ENCODE measurements around the gene PADI3. TPM values are rescaled to one million over a fixed set of nuclear protein-coding genes. Genes with fewer than 3 reads are reported as not detected.

The PADI3 gene
- total and polyA plus RNA-seq, 2 of the 13 experiments (the other 11 are each of a cell fraction or from before 2014, with no cell fraction given): not detected

- ATAC-seq: no peak
- peaks cover 4 to 34% of the 10 kb centered on the region in 2 experiments; a peak in 3 of 5 replicates for H3K27me3 ChIP-seq (ENCODE audit: control insufficient read depth in 1 of 2, insufficient read depth in 2 of 2, low read length in 2 of 2)
- H3K79me2 ChIP-seq (ENCODE audit: insufficient read depth, low read length): no peaks in the 10 kb centered on the region
- H3K27ac ChIP-seq (ENCODE audit: extremely low read length, insufficient read depth, low read length): no peak overlapping the region
- POLR2A ChIA-PET: no interaction called here
- no peak for TF ChIP-seq RBAK (CRISPR knock-in tag; IDR thresholded peaks at IDR 0.05)
- TF ChIP-seq GMEB2 (CRISPR knock-in tag; IDR thresholded peaks at IDR 0.05; ENCODE audit: low read depth): no peak
- no peak for TF ChIP-seq ZNF766 (CRISPR knock-in tag; IDR thresholded peaks at IDR 0.05; ENCODE audit: borderline replicate concordance)
- CTCF ChIA-PET (ENCODE audit: low intra/inter-chr PET ratio, low total read pairs): no interaction called here
- H3K9me3 ChIP-seq (ENCODE audit: low read length): no peaks in the 10 kb centered on the region
- H3K9ac ChIP-seq (ENCODE audit: insufficient read depth, low read depth, low read length): no peak overlapping the region
- DNase-seq (ENCODE audit: low spot score): no peak
- H4K20me1 ChIP-seq (ENCODE audit: insufficient read depth, low read length): no peaks in the 10 kb centered on the region
- no peaks in the 10 kb centered on the region for H3K4me1 ChIP-seq (ENCODE audit: insufficient read depth, low read length)
- WGBS (ENCODE audit: low lambda C conversion rate): 0% methylated on average over 1 of the region's 1 CpG
- no peak overlapping the region for H2AFZ ChIP-seq (ENCODE audit: low read length)
- H3K4me2 ChIP-seq (ENCODE audit: low read depth, low read length): no peak overlapping the region
- intact Hi-C loops (cut with micrococcal nuclease; ENCODE audit: unreplicated experiment) (no loop called here), in situ Hi-C loops (cut with HindIII; ENCODE audit: extremely low pct_ligation_motif_present, low pct_unique_long_range_greater_than_20kb) (loop anchor here (25.0 kb wide), 1 partner anchor 281 kb away; no protein-coding TSS in a partner anchor)
- no TSS peak for BruUV-seq (replicated peaks)
- H3K4me3 ChIP-seq (replicated peaks in 1 of 3; ENCODE audit: insufficient read depth in 1 of 3, low read depth in 2 of 3, low read length in 3 of 3): no peak overlapping the region
- FAIRE-seq: no peak
- H3K36me3 ChIP-seq (replicated peaks in 1 of 2; ENCODE audit: control insufficient read depth in 1 of 2, insufficient read depth in 2 of 2, low read length in 2 of 2): no peaks in the 10 kb centered on the region
Measured at GRCh38 chr1:17243274-17243673, 5.6 kb upstream of the PADI3 start.

GRCh38 chr1:17244821-17245740, 3.8 kb upstream of the PADI3 start:
- DNase-seq (ENCODE audit: low spot score) (no peak), ATAC-seq (no peak), FAIRE-seq (no peak)
- TF ChIP-seq MBD4 (IDR thresholded peaks at IDR 0.05; ENCODE audit: borderline replicate concordance, low read length): no peak
- intact Hi-C loops (cut with micrococcal nuclease; ENCODE audit: unreplicated experiment): no loop called here
- Histone ChIP-seq H3K27me3 (ENCODE audit: control insufficient read depth in 1 of 2, insufficient read depth in 2 of 2, low read length in 2 of 2) (peaks cover 4 to 45% of the 10 kb centered on the region in 2 experiments; a peak in 3 of 5 replicates), H3K4me2 (ENCODE audit: low read depth, low read length) (no peak overlapping the region), H3K4me1 (ENCODE audit: insufficient read depth, low read length) (no peaks in the 10 kb centered on the region), H2AFZ (ENCODE audit: low read length) (no peak overlapping the region), H3K27ac (ENCODE audit: extremely low read length, insufficient read depth, low read length) (no peak overlapping the region), H3K4me3 (replicated peaks in 1 of 3; ENCODE audit: insufficient read depth in 1 of 3, low read depth in 2 of 3, low read length in 3 of 3) (no peak overlapping the region), H3K79me2 (ENCODE audit: insufficient read depth, low read length) (no peaks in the 10 kb centered on the region), H3K9me3 (ENCODE audit: low read length) (no peaks in the 10 kb centered on the region), H4K20me1 (ENCODE audit: insufficient read depth, low read length) (no peaks in the 10 kb centered on the region), H3K36me3 (replicated peaks in 1 of 2; ENCODE audit: control insufficient read depth in 1 of 2, insufficient read depth in 2 of 2, low read length in 2 of 2) (no peaks in the 10 kb centered on the region), H3K9ac (ENCODE audit: insufficient read depth, low read depth, low read length) (no peak overlapping the region)
- WGBS (ENCODE audit: low lambda C conversion rate): 13% methylated on average over 8 of the region's 14 CpGs
- BruUV-seq (replicated peaks): no TSS peak
- POLR2A ChIA-PET: no interaction called here
- CTCF ChIA-PET (ENCODE audit: low intra/inter-chr PET ratio, low total read pairs): no interaction called here
- in situ Hi-C loops (cut with HindIII; ENCODE audit: extremely low pct_ligation_motif_present, low pct_unique_long_range_greater_than_20kb): loop anchor here (25.0 kb wide), 1 partner anchor 283 kb away; no protein-coding TSS in a partner anchor

Data from HepG2 (cell line).